HEK293 (cell line): ENCODE measurements around the gene LMTK2.

Experiments
- CTCF ChIA-PET: fragments of 350-600 bp; formaldehyde crosslinking; extraction: SDS; loops from one replicate; lab custom pipeline; 2021; ENCODE audit warnings: antibody characterized with exemption; lab: Yijun Ruan, JAX
- POLR2A ChIA-PET: fragments of 300-600 bp; formaldehyde crosslinking; extraction: SDS; loops from one replicate; lab custom pipeline; 2020; ENCODE audit warnings: antibody characterized with exemption, inconsistent platforms; lab: Yijun Ruan, JAX
- H3K27ac ChIP-seq: fragments of 200-500 bp; sonication (Bioruptor generic); 2 replicates; pipeline ENCODE4 v1.5.1; 2014; ENCODE audit warnings: low read depth, low read length, control low read depth, inconsistent platforms; ENCODE audit errors: extremely low read depth
- H3K36me3 ChIP-seq, 2 experiments: fragments of 200-500 bp in 1 of 2; sonication (Bioruptor generic) in 1 of 2; 1 replicate in 1 of 2; 2 replicates in 1 of 2; pipeline ENCODE4 v1.5.1; 2014 to 2017; ENCODE audit warnings: inconsistent platforms in 2 of 2, low read length in 2 of 2; ENCODE audit not compliant: control insufficient read depth in 2 of 2, insufficient read depth in 1 of 2
- H3K4me1 ChIP-seq: fragments of 200-500 bp; sonication (Bioruptor generic); 2 replicates; pipeline ENCODE4 v1.5.1; 2014; ENCODE audit warnings: mild to moderate bottlenecking, low read length, inconsistent platforms; ENCODE audit not compliant: control insufficient read depth, insufficient read depth
- H3K4me3 ChIP-seq: 2 replicates; pipeline ENCODE4 v1.5.1; 2011; ENCODE audit warnings: low read depth, mild to moderate bottlenecking, control low read depth, low read length, moderate library complexity
- H3K9me3 ChIP-seq: fragments of 200-500 bp; sonication (Bioruptor generic); 2 replicates; pipeline ENCODE4 v1.5.1; 2014; ENCODE audit warnings: low read depth, low read length, inconsistent platforms; ENCODE audit not compliant: control insufficient read depth, insufficient read depth
- FEZF1 ChIP-seq: fragments of 450-650 bp; formaldehyde crosslinking; IDR thresholded peaks from 2 replicates; pipeline ENCODE4 v1.5.1; 2016; ENCODE audit warnings: missing biosample characterization, missing genetic modification characterization
- GLI2 ChIP-seq: fragments of 450-650 bp; formaldehyde crosslinking; IDR thresholded peaks from 2 replicates; pipeline ENCODE4; 2017; ENCODE audit warnings: missing biosample characterization, missing genetic modification characterization, low read depth, borderline replicate concordance
- KLF8 ChIP-seq: fragments of 450-650 bp; formaldehyde crosslinking; IDR thresholded peaks from 2 replicates; pipeline ENCODE4 v1.5.1; 2016; ENCODE audit warnings: missing biosample characterization, missing genetic modification characterization
- SCRT1 ChIP-seq: fragments of 450-650 bp; formaldehyde crosslinking; IDR thresholded peaks from 2 replicates; pipeline ENCODE4 v1.5.1; 2016; ENCODE audit warnings: missing biosample characterization, missing genetic modification characterization, borderline replicate concordance
- SCRT2 ChIP-seq: fragments of 450-650 bp; formaldehyde crosslinking; IDR thresholded peaks from 2 replicates; pipeline ENCODE4 v1.5.1; 2016; ENCODE audit warnings: missing biosample characterization, missing genetic modification characterization
- SP7 ChIP-seq: fragments of 450-650 bp; formaldehyde crosslinking; IDR thresholded peaks from 2 replicates; pipeline ENCODE4 v1.5.1; 2016; ENCODE audit warnings: missing biosample characterization, missing genetic modification characterization
- TCF7L2 ChIP-seq: IDR thresholded peaks from 2 replicates; pipeline ENCODE4 v1.6.1; 2011; ENCODE audit warnings: low read depth, mild to moderate bottlenecking, inconsistent platforms, low read length, moderate library complexity, borderline replicate concordance
- ZBTB48 ChIP-seq: fragments of 450-650 bp; formaldehyde crosslinking; IDR thresholded peaks from 2 replicates; pipeline ENCODE4 v1.5.1; 2016; ENCODE audit warnings: missing biosample characterization, missing genetic modification characterization
- ZFHX2 ChIP-seq: fragments of 450-650 bp; formaldehyde crosslinking; conservative IDR thresholded peaks from 2 replicates; pipeline ENCODE4 v1.5.1; 2016; ENCODE audit warnings: missing biosample characterization, missing genetic modification characterization
- ZNF148 ChIP-seq: fragments of 450-650 bp; formaldehyde crosslinking; IDR thresholded peaks from 2 replicates; pipeline ENCODE4 v1.5.0; 2017; ENCODE audit warnings: missing biosample characterization, missing genetic modification characterization, borderline replicate concordance
- ZNF184 ChIP-seq: fragments of 450-650 bp; IDR thresholded peaks from 2 replicates; pipeline ENCODE4 v1.5.1; 2018; ENCODE audit warnings: missing biosample characterization, mild to moderate bottlenecking, missing genetic modification characterization
- ZNF202 ChIP-seq: fragments of 450-650 bp; formaldehyde crosslinking; IDR thresholded peaks from 2 replicates; pipeline ENCODE4 v1.5.1; 2016; ENCODE audit warnings: missing biosample characterization, missing genetic modification characterization, borderline replicate concordance
- ZNF221 ChIP-seq: fragments of 450-650 bp; formaldehyde crosslinking; IDR thresholded peaks from 2 replicates; pipeline ENCODE4 v1.5.1; 2017; ENCODE audit warnings: missing biosample characterization, missing genetic modification characterization, borderline replicate concordance
- ZNF341 ChIP-seq: fragments of 450-650 bp; formaldehyde crosslinking; IDR thresholded peaks from 2 replicates; pipeline ENCODE4; 2016; ENCODE audit warnings: low read depth, missing biosample characterization, missing genetic modification characterization
- ZNF366 ChIP-seq: fragments of 450-650 bp; formaldehyde crosslinking; conservative IDR thresholded peaks from 2 replicates; pipeline ENCODE4 v1.5.1; 2016; ENCODE audit warnings: missing biosample characterization, missing genetic modification characterization
- ZNF510 ChIP-seq: fragments of 450-650 bp; formaldehyde crosslinking; IDR thresholded peaks from 2 replicates; pipeline ENCODE4 v1.5.1; 2018; ENCODE audit warnings: mild to moderate bottlenecking, missing genetic modification characterization, missing biosample characterization; ENCODE audit not compliant: insufficient replicate concordance
- ZNF544 ChIP-seq: fragments of 450-650 bp; formaldehyde crosslinking; IDR thresholded peaks from 2 replicates; pipeline ENCODE4 v1.5.0; 2017; ENCODE audit warnings: missing biosample characterization, missing genetic modification characterization
- ZNF629 ChIP-seq: fragments of 450-650 bp; formaldehyde crosslinking; IDR thresholded peaks from 2 replicates; pipeline ENCODE4 v1.5.1; 2017; ENCODE audit warnings: missing biosample characterization, missing genetic modification characterization
- ZNF660 ChIP-seq: fragments of 450-650 bp; IDR thresholded peaks from 2 replicates; pipeline ENCODE4 v1.5.1; 2018; ENCODE audit warnings: missing biosample characterization, mild to moderate bottlenecking, missing genetic modification characterization
- ZNF704 ChIP-seq: fragments of 450-650 bp; formaldehyde crosslinking; IDR thresholded peaks from 2 replicates; pipeline ENCODE4 v1.5.1; 2016; ENCODE audit warnings: missing biosample characterization, missing genetic modification characterization
- TF ChIP-seq, protein P1 (sequence below): fragments of 450-650 bp; formaldehyde crosslinking; IDR thresholded peaks from 2 replicates; pipeline ENCODE4 v1.5.1; 2016; ENCODE audit warnings: missing biosample characterization, missing genetic modification characterization

The LMTK2 gene

DNA sequence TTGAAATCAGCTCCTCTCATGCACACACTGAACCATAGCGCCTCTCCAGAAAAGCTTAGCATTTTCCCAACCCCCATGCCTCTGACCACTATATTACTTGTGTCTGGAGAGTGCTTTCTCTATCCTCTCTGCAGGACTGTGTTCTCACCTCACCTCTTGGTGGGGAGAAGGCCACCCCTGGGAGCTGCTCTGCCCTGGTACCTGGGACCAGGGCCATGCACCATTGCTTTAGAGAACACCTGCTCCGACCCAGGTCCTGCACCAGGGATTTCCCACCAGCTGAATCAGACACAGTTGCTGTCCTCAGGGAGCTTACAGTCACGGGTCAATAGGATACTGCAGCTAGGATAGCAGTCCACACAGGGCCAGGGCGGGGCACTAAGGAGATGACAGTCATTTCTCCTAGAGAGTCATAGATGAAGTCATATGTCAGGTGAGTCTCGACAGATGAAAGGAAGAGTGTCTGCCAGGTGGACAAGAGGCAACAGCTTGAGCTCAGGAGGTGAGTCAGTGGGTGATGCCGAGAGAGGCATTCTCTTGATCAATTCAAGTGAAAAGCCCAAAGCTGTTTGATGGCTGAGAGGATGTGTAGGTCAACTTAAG, 619 bp upstream of the LMTK2 start:
- Histone ChIP-seq H3K4me1 (peaks cover 15% of the 10 kb centered on the region), H3K27ac (no peak overlapping the region), H3K4me3 (no peak overlapping the region), H3K36me3 (no peaks in the 10 kb centered on the region), H3K9me3 (no peaks in the 10 kb centered on the region)
- TF ChIP-seq ZNF148 (tag by site-specific recombination) (no peak), ZNF544 (tag by site-specific recombination) (no peak), TCF7L2 (no peak), ZNF202 (tag by site-specific recombination) (no peak), GLI2 (tag by site-specific recombination) (no peak), ZNF704 (tag by site-specific recombination) (no peak), ZNF660 (tag by site-specific recombination) (no peak), ZNF366 (tag by site-specific recombination) (no peak), ZNF221 (tag by site-specific recombination) (no peak), ZNF629 (tag by site-specific recombination) (no peak), ZBTB48 (tag by site-specific recombination) (no peak)
- TF ChIP-seq, protein P1, sequence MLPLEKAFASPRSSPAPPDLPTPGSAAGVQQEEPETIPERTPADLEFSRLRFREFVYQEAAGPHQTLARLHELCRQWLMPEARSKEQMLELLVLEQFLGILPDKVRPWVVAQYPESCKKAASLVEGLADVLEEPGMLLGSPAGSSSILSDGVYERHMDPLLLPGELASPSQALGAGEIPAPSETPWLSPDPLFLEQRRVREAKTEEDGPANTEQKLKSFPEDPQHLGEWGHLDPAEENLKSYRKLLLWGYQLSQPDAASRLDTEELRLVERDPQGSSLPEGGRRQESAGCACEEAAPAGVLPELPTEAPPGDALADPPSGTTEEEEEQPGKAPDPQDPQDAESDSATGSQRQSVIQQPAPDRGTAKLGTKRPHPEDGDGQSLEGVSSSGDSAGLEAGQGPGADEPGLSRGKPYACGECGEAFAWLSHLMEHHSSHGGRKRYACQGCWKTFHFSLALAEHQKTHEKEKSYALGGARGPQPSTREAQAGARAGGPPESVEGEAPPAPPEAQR (tag by site-specific recombination) = no peak
- ChIA-PET POLR2A (no interaction called here), CTCF (interaction anchor here (0.5 to 3.9 kb wide), 20 partner anchors 8 to 990 kb away, joined by 3 to 57 read pairs (median 5); no protein-coding TSS in a partner anchor)

GRCh38 chr7:98107313-98107721, 655 bp downstream of the LMTK2 start:
- CTCF ChIA-PET = interaction anchor here (0.7 to 7.4 kb wide), 5 partner anchors 12 to 122 kb away, joined by 3 to 78 read pairs (median 5); no protein-coding TSS in a partner anchor
- Histone ChIP-seq H3K9me3 (no peaks in the 10 kb centered on the region), H3K27ac (peak overlapping the region; percentile 84; the same call in 1 of the 2 replicates), H3K36me3 (no peaks in the 10 kb centered on the region), H3K4me1 (peaks cover 21% of the 10 kb centered on the region), H3K4me3 (peak overlapping the region; percentile 98)
- TF ChIP-seq ZNF341 (tag by site-specific recombination) (peak; percentile 59), SCRT2 (tag by site-specific recombination) (peak; percentile 95), SCRT1 (tag by site-specific recombination) (peak; percentile 81; the same call in 1 of the 2 replicates), SP7 (no peak), ZFHX2 (tag by site-specific recombination) (peak; percentile 3; the same call in 1 of the 2 replicates), KLF8 (tag by site-specific recombination) (0 out of 2 replicates have a peak, but pooled peaks have one; percentile 11), FEZF1 (no peak), ZNF184 (tag by site-specific recombination) (no peak), ZNF510 (tag by site-specific recombination) (no peak)
- TF ChIP-seq, protein P1 (tag by site-specific recombination) = no peak
- POLR2A ChIA-PET = interaction anchor here (0.9 to 1.4 kb wide), 2 partner anchors 13 to 26 kb away, joined by 3 read pairs; no protein-coding TSS in a partner anchor
